GM19043 (cell line): Measurements from ENCODE around the gene CD226.
"Not testable (repeated sequence)": the region's sequence is repeated elsewhere in the genome, so short reads cannot be mapped to it uniquely, and the experiment has no call there.

Source experiments
- ATAC-seq: cut with Tn5 transposase; IDR thresholded peaks from one replicate; pipeline ENCODE4 v1.9.1; 2021; ENCODE audit warnings: low read depth; ENCODE audit not compliant: unreplicated experiment

CD226 gene

GRCh38 chr18:69956665-69957620, 9.3 kb upstream of the CD226 start:
- ATAC-seq: no peak

GRCh38 chr18:69956057-69956456, 8.4 kb upstream of the CD226 start:
- peak; percentile 35 for ATAC-seq

GRCh38 chr18:69954719-69955480, 7.2 kb upstream of the CD226 start:
- peak; percentile 29 for ATAC-seq

- ATAC-seq: no peak
Observed at GRCh38 chr18:69953191-69953590, 5.5 kb upstream of the CD226 start.

- no peak for ATAC-seq
Observed at GRCh38 chr18:69951182-69951581, 3.5 kb upstream of the CD226 start.

GRCh38 chr18:69949538-69949936, 1.9 kb upstream of the CD226 start:
- peak; percentile 0 for ATAC-seq

- peak; percentile 82 for ATAC-seq
Observed at GRCh38 chr18:69948919-69949537, 1.4 kb upstream of the CD226 start.

- no peak for ATAC-seq
Observed at GRCh38 chr18:69948256-69948655, 583 bp upstream of the CD226 start.

GRCh38 chr18:69946608-69947155, 991 bp downstream of the CD226 start:
- no peak for ATAC-seq

DNA sequence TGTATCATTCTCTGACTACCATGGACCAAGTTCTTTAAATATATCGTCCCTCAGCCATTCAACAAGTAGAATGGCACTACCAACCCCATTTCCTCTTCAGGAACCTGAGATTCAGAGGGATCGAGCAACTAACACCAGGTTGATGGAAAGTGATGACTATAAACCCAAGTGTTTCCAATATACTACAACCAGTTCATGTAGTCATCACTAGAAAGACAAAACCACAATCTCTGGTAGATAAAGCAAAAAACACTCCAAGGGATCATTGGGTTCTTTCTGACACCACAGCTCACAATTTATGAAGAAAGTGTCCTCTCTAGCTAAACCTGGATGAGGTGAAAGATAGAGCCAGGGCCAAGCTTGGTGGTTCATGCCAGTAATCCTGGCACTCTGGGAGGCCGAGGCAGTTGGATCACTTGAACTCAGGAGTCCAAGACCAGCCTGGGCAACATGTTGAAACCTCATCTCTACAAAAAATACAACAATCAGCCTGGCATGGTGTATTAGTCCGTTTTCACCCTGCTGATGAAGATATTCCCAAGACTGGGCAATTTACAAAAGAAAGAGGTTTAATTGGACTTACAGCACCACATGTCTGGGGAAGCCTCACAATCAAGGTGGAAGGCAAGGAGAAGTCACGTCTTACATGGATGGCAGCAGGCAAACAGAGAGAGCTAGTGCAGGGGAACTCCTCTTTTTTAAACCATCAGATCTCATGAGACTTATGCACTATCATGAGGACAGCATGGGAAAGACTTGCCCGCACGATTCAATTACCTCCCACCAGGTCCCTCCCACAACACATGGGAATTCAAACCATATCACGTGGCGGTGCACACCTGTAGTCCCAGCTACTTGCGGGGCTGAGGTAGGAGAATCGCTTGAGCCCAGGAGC, 2.2 kb downstream of the CD226 start:
- no peak for ATAC-seq

DNA sequence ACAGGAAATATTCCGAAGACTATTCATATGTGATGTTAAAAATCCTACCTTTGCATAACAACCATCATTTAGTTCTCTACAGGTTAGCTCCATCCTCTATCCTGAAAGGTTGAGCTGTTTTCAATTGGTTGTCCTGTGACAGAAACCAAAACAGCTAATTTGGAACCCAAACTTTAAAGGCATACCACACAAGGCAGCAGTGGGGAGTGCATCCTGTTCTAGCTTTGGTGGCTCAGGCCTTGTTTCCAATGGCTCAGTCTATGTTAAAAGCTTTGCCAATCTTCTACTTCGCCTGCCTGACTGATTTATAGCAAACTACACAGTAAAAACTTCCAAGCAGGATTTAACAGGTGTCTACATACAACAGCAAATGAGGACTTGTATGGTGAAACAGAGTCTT, 3.2 kb downstream of the CD226 start:
- no peak for ATAC-seq

DNA sequence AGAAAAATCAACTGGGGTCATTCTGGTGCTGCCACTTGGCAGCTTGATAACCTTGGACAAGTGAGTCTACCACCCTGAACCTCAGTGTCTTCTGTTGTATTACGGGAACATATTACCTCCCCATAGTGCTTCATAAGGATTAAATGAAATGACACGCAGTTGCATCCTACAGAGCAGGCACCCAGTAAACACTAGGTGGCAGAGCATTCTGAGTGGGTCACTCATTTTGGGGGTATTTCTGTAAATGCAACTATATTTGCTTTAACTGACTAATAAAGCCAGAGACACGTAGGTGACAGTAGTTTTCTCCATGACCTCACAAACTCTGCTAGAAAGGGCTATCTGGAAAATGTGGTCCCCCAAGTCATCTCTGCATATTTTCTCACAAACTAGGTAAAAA, 4.7 kb downstream of the CD226 start:
- ATAC-seq: no peak

DNA sequence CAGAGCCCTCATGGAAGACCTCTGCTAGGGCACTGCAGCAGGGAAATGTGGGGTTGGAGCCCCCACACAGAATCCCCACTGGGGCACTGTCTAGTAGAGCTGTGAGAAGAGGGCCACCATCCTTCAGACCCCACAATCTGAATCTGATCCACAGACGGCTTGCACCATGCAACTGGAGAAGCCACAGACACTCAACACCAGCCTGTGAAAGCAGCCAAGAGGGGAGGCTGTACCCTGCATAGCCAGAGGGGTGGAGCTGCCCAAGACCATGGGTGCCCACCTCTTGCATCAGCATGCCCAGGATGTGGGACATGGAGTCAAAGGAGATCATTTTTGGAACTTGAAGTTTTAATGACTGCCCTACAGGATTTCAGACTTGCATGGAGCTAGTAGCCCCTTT, 6.5 kb downstream of the CD226 start:
- no peak for ATAC-seq

DNA sequence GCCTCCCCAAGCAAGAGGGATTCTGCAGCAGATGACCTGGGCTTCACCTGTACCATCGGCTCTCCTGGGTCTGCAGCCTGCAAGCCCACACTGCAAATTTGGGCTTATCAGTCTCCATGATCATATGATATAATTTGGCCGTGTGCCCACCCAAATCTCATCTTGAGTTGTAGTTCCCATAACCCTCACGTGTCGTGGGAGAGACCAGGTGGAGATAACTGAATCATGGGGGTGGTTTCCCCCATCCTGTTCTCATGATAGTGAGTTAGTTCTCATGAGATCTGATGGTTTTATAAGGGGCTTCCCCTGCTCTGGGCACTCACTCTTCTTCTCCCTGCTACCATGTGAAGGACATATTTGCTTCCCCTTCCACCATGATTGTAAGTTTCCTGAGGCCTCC, 7.9 kb downstream of the CD226 start:
- ATAC-seq: not testable (repeated sequence)

- ATAC-seq: no peak
Observed at GRCh38 chr18:69936191-69936558, 11.5 kb downstream of the CD226 start.

GRCh38 chr18:69935319-69936190, 12.1 kb downstream of the CD226 start:
- ATAC-seq: peak; percentile 89

DNA sequence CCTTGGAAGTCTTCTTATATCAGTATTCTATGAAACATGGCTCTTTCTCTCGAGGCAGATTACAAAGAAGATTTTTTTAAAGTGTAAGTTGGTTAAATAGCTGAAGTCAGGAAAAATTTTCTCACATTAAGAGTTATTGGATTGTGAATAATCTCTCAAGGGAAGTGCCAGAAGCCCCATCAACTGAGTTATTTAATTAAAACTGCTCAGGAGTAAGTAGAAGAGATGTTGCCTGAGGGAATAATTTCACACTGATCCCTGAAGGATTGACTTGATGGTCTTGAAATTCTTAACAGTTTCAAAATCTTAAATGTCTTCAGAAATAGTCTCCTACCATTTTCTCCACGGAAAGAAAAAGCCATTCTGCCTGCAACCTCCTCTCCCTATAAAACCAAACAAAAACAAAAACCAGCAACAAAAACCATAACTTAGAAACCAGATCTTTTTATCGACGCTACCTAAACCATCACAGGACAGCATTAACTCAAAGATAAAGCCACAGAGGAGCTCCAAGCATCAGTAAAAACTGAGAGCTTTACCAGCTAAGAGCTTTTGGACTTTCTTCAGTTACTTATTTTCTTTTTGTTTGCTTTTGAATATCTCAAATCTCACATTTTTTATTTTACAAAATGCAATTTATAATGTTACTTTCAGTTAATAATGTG, 12.9 kb downstream of the CD226 start:
- ATAC-seq: no peak

DNA sequence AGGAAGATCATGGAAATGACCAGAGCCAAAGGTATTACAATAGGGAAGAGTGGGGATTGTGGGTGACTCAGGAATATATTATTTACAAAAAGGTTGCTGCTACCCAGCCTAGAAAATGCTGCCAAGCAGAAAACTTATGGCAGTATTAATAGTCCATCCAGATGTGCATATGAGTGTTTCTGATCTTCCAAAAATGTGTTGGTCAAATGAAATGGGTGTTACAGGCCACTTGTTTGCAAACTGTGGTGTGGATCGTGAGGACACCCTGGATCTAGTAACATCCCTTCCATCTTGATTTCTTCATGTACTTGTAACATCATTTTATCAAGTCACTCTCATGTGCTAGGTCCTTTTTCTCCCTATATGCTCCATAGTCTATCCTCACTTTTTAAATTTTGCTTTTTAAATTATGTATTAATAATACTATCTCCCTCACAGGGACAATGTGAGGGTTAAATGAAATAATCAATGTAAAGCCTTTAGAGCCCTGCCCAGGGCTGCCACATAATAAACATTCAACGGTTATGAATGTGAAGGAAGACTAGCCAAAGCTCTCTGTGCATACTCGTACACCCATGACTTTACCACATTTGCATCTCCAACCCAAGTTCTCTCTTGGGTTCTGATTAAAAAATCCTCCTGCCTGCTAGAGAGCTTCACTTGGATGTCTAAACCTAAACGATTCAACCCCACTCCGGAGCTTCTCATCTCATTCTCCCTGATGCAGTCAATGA, 18.5 kb downstream of the CD226 start:
- ATAC-seq: no peak
